ENCODE results near the gene CSAD.
A peak's percentile ranks its signal among the peaks of the same experiment; 100 is the strongest.
"Not testable (repeated sequence)": the region's sequence is repeated elsewhere in the genome, so short reads cannot be mapped to it uniquely, and the experiment has no call there.

Gene CSAD

DNA sequence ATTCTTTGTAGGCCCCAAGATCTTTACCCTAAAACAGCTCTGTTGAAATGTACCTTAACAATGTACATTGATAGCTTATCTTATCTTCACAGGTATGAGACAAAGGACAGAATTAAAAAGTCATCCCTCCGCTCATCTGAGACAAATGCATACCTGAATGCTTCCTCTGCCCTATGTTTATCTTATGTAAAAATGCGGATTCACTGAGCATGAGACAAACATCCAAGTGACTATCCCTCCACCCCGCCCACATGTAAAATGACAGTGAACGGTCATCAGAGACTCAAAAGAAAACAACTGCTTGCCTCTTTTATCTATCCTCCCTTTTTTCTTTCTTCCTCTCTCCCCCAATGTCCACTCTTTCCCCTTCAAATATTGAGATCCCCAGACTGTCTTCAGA lies 37.4 kb downstream of the CSAD start:
- no peak for DNase-seq

- no peak for DNase-seq
These were observed 47.0 kb downstream of the CSAD start for GRCh38 chr12:53133722-53134121.

- no peak for DNase-seq
These were observed 48.9 kb downstream of the CSAD start for GRCh38 chr12:53131844-53132243.

GRCh38 chr12:53128780-53129569 lies 51.8 kb downstream of the CSAD start:
- DNase-seq: no peak

GRCh38 chr12:53127169-53127568 lies 53.6 kb downstream of the CSAD start:
- no peak for DNase-seq

DNA sequence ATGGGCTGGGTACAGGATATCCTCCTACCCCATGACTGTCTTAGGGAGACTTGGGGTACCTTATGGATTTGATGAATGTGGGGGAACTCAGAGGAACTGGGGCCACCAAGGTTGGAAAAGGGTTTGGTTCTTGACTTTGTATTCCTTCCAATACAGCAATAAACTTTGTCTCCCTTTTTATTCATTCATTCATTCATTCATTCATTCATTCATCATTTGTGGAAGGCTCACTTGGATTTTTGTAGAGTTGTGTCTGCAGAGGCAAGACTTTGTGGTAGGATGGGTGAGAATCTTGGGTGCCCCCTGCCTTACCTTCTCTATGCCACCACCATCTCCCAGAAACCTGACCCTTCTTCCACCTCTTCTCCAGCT lies 56.4 kb downstream of the CSAD start:
- DNase-seq: no peak

- peak; percentile 36 for DNase-seq
These were observed 57.0 kb downstream of the CSAD start for GRCh38 chr12:53123578-53124351.

GRCh38 chr12:53122961-53123468 lies 57.7 kb downstream of the CSAD start:
- DNase-seq: peak; percentile 45

DNA sequence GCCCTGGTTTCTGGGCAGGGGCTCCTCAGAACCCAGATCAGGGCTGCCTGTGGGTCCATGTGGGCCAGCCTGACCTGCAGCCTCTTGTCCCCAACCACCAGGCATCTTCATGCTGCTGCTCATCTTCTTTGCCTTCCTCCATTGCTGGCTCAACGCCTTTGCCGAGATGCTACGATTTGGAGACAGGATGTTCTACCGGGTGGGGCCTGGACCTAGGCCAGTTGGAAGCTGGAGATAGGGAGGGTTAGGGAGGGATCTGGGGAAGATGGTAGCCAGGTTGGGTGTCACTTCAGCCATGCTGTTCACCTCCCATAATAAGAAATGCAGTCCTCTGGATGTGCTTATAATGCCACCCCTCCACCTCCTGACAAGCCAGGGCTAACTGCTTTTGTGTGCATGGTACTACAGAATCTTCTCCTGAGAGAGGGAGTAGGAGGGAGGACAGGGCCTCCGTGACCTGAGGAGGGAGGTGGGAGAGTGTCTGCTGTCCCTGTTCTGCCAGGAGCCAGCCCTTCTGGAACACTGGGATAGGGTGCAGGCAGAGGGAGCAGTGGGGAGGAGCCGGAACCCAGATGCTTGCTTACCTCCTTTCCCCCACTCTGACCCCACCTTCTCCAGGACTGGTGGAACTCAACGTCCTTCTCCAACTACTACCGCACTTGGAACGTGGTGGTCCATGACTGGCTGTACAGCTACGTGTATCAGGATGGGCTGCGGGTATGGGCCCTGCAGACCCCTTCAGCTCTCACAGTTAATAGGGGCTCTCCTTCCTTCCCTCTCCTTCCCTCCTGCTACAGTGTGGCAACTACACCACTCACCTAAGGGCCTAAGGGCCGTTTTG lies 59.8 kb downstream of the CSAD start:
- no peak for DNase-seq

GRCh38 chr12:53118751-53119300 lies 61.9 kb downstream of the CSAD start:
- no peak for DNase-seq

DNA sequence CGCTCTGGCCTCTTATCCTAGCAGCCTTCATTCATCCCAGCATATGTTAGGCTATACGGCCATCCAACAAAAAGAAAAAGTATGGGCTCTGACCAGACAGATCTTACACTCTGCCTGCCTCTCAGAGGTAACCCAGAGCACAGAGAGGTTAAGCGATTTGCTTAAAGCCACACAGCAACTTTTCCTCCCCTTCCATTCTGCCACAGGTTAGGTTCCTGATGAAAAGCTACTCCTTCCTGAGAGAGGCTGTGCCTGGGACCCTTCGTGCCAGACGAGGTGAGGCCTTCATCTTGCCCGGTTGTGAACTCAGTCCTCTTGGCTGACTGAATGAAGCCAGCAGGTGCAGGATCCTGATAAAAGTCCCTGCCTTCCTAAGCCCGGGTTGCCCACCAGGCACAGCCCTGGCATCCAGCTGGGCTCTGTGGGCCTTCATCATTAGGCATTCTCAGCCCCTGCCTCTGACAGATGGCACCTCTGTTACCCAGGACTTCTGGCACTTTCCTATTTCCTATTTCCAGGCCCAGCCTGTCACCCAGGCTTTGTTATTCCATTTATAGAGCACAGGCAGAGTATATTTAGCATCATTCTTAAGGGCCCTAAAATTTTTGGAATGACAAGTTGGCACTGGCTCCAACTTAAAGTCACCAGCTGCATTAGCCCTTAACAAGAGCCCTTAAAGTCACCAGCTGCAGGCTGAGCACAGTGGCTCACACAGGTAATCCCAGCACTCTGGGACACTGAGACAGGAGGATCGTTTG lies 64.7 kb downstream of the CSAD start:
- DNase-seq: no peak

DNA sequence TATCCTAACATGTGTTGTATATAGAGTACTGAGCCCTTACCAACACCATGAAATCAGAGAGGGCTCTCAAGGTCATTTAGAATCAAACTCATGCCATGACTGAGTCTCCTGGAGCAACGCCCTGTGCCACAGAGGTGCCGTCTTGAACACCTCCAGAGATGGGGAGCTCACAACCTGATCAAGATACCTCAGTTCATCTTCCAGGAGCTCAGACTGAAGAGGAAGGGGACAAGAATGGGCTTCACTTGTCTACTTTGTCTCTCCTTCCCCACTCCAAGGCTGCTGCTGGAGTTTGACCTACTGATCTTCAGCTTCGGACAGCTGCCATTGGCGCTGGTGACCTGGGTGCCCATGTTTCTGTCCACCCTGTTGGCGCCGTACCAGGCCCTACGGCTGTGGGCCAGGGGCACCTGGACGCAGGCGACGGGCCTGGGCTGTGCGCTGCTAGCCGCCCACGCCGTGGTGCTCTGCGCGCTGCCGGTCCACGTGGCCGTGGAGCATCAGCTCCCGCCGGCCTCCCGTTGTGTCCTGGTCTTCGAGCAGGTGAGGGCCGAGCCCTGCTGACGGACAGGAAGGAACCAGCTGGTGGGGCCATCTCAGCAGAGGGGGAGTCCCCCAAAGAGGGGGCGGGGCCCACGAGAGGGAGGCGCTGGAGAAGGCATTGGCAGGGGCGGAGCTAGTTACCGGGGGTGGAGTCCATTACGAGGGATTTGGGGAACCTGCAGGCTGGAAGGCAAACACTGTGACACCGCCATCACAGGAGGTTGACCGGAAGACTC lies 65.4 kb downstream of the CSAD start:
- no peak for DNase-seq

GRCh38 chr12:53113951-53114350 lies 66.8 kb downstream of the CSAD start:
- no peak for DNase-seq

GRCh38 chr12:53113136-53113705 lies 67.5 kb downstream of the CSAD start:
- no peak for DNase-seq

- DNase-seq: not testable (repeated sequence)
These were observed 68.3 kb downstream of the CSAD start for GRCh38 chr12:53112431-53112830.

Data from fibroblast of upper back skin (primary cell).